ENCODE measurements around the gene CNRIP1.
A peak's percentile ranks its signal among the peaks of the same experiment; 100 is the strongest.

DNA sequence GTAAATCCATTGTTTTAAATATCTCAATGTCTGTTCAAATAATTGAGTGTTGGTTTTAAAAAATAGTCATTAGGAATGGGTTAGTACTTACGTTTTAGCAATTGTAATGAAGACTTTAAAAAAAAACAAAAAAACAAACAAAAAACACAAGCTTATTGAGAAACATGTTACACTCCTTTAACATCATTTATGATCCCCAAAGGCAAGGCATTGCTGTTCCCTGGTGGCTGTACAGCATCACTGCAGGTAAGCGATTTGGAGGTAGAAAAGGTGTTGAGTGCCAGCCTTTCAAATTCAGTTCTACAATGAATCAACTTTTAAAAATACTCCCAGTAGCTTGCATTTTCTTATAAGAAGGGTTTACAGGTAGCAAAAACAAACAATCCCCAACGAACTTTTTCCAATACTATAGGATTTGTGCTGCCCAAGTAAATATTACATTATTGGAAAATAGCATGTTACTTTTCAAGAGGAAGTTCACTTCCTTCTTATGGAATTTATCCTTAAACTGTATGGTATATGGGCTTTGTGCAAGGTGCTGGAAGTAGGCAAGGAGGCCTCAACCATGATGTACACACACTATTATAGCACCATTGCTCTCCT, 27.5 kb downstream of the CNRIP1 start:
- TF ChIP-seq, protein P1, sequence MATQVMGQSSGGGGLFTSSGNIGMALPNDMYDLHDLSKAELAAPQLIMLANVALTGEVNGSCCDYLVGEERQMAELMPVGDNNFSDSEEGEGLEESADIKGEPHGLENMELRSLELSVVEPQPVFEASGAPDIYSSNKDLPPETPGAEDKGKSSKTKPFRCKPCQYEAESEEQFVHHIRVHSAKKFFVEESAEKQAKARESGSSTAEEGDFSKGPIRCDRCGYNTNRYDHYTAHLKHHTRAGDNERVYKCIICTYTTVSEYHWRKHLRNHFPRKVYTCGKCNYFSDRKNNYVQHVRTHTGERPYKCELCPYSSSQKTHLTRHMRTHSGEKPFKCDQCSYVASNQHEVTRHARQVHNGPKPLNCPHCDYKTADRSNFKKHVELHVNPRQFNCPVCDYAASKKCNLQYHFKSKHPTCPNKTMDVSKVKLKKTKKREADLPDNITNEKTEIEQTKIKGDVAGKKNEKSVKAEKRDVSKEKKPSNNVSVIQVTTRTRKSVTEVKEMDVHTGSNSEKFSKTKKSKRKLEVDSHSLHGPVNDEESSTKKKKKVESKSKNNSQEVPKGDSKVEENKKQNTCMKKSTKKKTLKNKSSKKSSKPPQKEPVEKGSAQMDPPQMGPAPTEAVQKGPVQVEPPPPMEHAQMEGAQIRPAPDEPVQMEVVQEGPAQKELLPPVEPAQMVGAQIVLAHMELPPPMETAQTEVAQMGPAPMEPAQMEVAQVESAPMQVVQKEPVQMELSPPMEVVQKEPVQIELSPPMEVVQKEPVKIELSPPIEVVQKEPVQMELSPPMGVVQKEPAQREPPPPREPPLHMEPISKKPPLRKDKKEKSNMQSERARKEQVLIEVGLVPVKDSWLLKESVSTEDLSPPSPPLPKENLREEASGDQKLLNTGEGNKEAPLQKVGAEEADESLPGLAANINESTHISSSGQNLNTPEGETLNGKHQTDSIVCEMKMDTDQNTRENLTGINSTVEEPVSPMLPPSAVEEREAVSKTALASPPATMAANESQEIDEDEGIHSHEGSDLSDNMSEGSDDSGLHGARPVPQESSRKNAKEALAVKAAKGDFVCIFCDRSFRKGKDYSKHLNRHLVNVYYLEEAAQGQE (IDR thresholded peaks at IDR 0.05; ENCODE audit: low read depth): no peak
- TF ChIP-seq CEBPB (IDR thresholded peaks at IDR 0.05) (no peak), RAD21 (IDR thresholded peaks at IDR 0.05; ENCODE audit: low read depth) (peak; percentile 87), FOXM1 (IDR thresholded peaks at IDR 0.05; ENCODE audit: borderline replicate concordance, low read depth) (no peak), TAF1 (IDR thresholded peaks at IDR 0.05; ENCODE audit: low read depth) (no peak), EP300 (IDR thresholded peaks at IDR 0.05; ENCODE audit: borderline replicate concordance) (no peak), CREB1 (IDR thresholded peaks at IDR 0.05; ENCODE audit: low read depth) (no peak), YY1 (IDR thresholded peaks at IDR 0.05; ENCODE audit: low read depth) (no peak), EGR1 (IDR thresholded peaks at IDR 0.05) (no peak), NFIC (IDR thresholded peaks at IDR 0.05) (no peak), ZBTB7A (IDR thresholded peaks at IDR 0.05; ENCODE audit: low read depth) (no peak)
- TF ChIP-seq, protein P2, sequence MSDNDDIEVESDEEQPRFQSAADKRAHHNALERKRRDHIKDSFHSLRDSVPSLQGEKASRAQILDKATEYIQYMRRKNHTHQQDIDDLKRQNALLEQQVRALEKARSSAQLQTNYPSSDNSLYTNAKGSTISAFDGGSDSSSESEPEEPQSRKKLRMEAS (IDR thresholded peaks at IDR 0.05): no peak
- TF ChIP-seq, protein P3, sequence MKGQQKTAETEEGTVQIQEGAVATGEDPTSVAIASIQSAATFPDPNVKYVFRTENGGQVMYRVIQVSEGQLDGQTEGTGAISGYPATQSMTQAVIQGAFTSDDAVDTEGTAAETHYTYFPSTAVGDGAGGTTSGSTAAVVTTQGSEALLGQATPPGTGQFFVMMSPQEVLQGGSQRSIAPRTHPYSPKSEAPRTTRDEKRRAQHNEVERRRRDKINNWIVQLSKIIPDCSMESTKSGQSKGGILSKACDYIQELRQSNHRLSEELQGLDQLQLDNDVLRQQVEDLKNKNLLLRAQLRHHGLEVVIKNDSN (IDR thresholded peaks at IDR 0.05): no peak
